GM21367 (cell line): Measurements from ENCODE around the gene URB2.
"Not testable (repeated sequence)": the region's sequence is repeated elsewhere in the genome, so short reads cannot be mapped to it uniquely, and the experiment has no call there.

Experiments used
- ATAC-seq: cut with Tn5 transposase; IDR thresholded peaks from one replicate; pipeline ENCODE4 v1.9.1; 2021; ENCODE audit not compliant: unreplicated experiment

URB2 gene

GRCh38 chr1:229689904-229690303 is 63.9 kb downstream of the URB2 start:
- ATAC-seq = no peak

DNA sequence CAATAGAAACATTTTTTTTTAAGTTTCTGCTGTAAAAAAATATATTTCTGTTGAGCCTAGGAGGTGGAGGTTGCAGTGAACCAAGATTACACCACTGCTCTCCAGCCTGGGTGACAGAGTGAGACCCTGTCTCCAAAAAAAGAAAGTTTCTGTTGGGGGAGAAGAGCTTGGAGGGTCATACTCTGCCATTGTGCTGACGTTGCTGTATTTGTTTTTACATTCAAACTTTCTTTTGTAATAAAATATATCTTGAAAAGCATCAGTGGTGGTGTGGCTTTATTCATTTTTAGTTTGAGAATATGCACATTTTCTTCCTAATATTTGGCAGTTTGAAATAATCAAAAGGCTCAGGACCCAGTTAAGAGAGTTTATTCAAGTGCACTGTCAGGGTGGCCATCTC is 64.6 kb downstream of the URB2 start:
- no peak for ATAC-seq

DNA sequence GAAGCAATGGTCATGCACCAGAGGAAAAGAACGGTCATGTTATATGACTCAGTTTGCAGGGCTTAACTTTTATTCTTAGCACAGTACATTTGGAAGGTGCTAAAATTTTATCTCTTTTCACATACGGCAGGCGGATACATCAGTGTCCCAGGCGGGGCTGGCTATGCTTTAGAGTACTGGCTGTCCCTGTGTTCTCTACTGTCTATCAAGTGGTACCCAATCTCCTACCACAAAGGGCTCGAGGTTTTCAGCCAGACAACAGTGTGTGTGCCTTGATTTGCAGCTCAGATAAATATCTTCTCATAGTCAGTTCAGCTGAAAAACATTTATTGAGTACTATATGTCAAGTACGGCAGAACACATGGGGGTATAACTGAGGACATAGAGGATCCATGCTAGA is 65.3 kb downstream of the URB2 start:
- ATAC-seq = no peak

- no peak for ATAC-seq
These were observed 67.3 kb downstream of the URB2 start for GRCh38 chr1:229693129-229693900.

DNA sequence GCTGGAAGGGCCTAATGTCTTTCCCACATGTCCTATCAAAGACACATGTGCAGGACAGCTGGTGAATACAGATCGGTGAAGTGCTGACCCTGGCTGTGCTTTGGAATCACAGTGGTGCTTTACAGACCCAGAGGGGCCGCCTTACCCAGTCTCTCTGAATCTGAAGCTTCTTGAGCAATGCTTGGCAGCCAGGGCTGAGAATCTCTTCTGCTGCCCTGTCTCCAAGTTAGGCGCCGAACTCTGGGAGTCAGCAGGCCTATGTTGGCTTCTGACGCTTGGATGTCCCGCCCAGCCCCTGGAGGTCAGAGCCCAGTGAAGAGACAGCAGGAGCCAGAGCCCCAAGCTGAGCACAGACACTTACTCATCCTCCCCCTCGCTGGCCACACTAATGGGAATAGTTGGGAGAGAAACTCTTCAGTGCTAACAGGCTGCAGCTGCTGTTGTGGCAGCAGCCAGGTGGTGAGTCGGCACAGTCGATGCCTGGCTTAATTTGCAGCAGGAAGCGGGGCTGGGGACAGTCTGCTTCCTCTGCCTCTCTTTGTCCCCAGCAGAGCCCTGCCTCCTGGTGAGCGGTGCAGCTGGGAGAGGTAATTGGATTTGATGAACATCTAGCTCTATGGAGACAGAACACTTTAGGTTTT is 68.1 kb downstream of the URB2 start:
- no peak for ATAC-seq

DNA sequence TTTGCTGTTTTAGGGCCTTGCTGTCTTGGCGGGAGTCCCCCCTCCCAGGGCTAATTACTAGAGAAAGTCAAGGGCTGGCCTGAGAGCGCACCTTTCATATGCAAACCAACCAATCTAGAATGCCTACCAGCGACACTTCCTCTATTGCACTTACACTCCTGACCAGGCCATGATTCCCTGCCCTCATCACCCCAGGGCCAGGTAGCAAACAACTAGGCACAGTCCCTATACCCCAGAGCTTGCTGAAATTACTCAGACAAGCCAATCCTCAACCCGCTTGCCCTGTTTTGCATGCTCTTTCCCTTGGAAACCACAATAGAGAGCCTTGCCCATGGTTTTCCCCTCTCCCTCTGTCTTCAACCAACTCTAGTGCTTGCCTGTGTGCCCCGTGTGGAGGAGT is 70.3 kb downstream of the URB2 start:
- ATAC-seq = no peak

GRCh38 chr1:229699613-229700267 is 73.7 kb downstream of the URB2 start:
- ATAC-seq = no peak

- ATAC-seq = no peak
These were observed 78.1 kb downstream of the URB2 start for GRCh38 chr1:229704157-229704556.

DNA sequence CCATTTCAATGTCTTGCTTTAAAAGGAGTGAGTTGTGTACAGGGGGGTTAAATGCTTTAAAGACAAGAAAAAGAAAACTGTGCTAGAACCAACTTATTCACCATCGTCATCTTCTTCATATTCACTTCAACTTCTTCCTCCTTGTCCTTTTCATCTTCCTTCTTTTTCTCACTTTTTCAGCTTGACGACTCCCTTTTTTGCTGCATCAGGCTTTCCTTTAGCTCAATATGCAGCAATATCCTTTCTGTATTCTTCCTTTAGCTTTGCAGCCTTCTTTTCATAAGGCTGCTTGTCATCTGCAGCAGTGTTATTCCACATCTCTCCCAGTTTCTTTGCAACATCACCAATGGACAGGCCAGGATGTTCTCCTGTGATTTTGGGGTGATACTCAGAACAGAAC is 79.1 kb downstream of the URB2 start:
- ATAC-seq = not testable (repeated sequence)

GRCh38 chr1:229707127-229707526 is 81.1 kb downstream of the URB2 start:
- ATAC-seq = not testable (repeated sequence)

DNA sequence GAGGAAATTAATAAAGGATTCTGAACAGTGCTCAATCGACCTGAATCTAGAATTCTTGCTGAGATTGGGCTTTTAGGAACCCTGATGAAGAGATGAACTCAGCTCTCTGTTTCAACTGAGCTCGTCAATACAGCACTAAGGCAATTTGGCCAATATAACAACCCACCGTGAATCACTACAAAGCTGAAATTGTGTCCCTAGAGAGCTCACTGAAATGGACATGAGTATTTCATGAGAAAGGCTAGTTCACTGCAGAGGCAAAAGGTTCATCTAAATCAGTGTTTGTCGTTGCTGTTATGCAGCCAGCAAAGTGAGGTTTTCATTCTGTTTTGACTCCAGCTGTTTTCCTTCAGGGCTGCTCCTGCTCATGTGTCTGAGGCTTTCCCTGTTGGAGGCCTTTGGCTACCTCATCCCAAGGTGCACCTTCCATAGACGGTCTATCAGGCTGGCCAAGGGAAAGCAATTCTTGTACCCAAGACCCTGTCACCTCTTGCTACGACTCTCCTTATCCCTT is 83.5 kb downstream of the URB2 start:
- ATAC-seq = no peak
